ENCODE measurements around the gene TMEM238L. TPM values are rescaled to one million over a fixed set of nuclear protein-coding genes. Genes with fewer than 3 reads are reported as not detected.
A peak's percentile ranks its signal among the peaks of the same experiment; 100 is the strongest.

Gene TMEM238L
- total and polyA plus RNA-seq, 4 experiments from 2014 or later = not detected

GRCh38 chr17:10754861-10755591 is 48.9 kb downstream of the TMEM238L start:
- Histone ChIP-seq H3K36me3 (ENCODE audit: insufficient read depth, low read length) (no peaks in the 10 kb centered on the region), H3K9me3 (ENCODE audit: control insufficient read depth in 1 of 2, low read length in 2 of 2) (no peaks in the 10 kb centered on the region), H3K27me3 (ENCODE audit: insufficient read depth, low read length) (no peaks in the 10 kb centered on the region), H3K4me1 (ENCODE audit: insufficient read depth, low read length) (no peaks in the 10 kb centered on the region), H3K4me3 (ENCODE audit: low read length in 2 of 2) (no peak overlapping the region), H3K27ac (ENCODE audit: low read depth, low read length) (no peak overlapping the region)
- peaks cover 0 to 3% of the 10 kb centered on the region in 2 donors for H3K27me3 Mint-ChIP-seq
- no peak for DNase-seq
- no peaks in the 10 kb centered on the region for H3K9me3 Mint-ChIP-seq
- H3K36me3 Mint-ChIP-seq = no peaks in the 10 kb centered on the region
- peak overlapping the region in 1 of 7 donors; percentile 65 for H3K27ac Mint-ChIP-seq
- no peaks in the 10 kb centered on the region for H3K4me1 Mint-ChIP-seq
- H3K4me3 Mint-ChIP-seq = no peak overlapping the region
- intact Hi-C loops (cut with micrococcal nuclease) = no loop called here
- ChIA-PET POLR2A (ENCODE audit: partially characterized antibody) (no interaction called here), CTCF (ENCODE audit: partially characterized antibody) (interaction anchor here (0.9 to 1.1 kb wide), 2 partner anchors 11 to 18 kb away, joined by 3 to 4 read pairs; no protein-coding TSS in a partner anchor)

- H3K4me3 Mint-ChIP-seq = no peak overlapping the region
- POLR2A ChIA-PET (ENCODE audit: partially characterized antibody) = no interaction called here
- Histone ChIP-seq H3K9me3 (ENCODE audit: control insufficient read depth in 1 of 2, low read length in 2 of 2) (no peaks in the 10 kb centered on the region), H3K36me3 (ENCODE audit: insufficient read depth, low read length) (no peaks in the 10 kb centered on the region), H3K4me1 (ENCODE audit: insufficient read depth, low read length) (no peaks in the 10 kb centered on the region), H3K4me3 (ENCODE audit: low read length in 2 of 2) (no peak overlapping the region), H3K27me3 (ENCODE audit: insufficient read depth, low read length) (no peaks in the 10 kb centered on the region), H3K27ac (ENCODE audit: low read depth, low read length) (no peak overlapping the region)
- no peaks in the 10 kb centered on the region for H3K4me1 Mint-ChIP-seq
- no peak for DNase-seq
- CTCF ChIA-PET (ENCODE audit: partially characterized antibody) = interaction anchor here (0.7 to 1.1 kb wide), 3 partner anchors 11 to 17 kb away, joined by 3 to 4 read pairs (median 3); no protein-coding TSS in a partner anchor
- H3K27me3 Mint-ChIP-seq = peaks cover 0 to 3% of the 10 kb centered on the region in 2 donors
- intact Hi-C loops (cut with micrococcal nuclease) = no loop called here
- H3K36me3 Mint-ChIP-seq = no peaks in the 10 kb centered on the region
- no peak overlapping the region for H3K27ac Mint-ChIP-seq
- H3K9me3 Mint-ChIP-seq = no peaks in the 10 kb centered on the region
These were observed 49.8 kb downstream of the TMEM238L start for GRCh38 chr17:10754109-10754508.

- H3K27ac ChIP-seq (ENCODE audit: low read depth, low read length) = no peak overlapping the region
- H3K27me3 ChIP-seq (ENCODE audit: insufficient read depth, low read length) = no peaks in the 10 kb centered on the region
- no peaks in the 10 kb centered on the region for H3K4me1 ChIP-seq (ENCODE audit: insufficient read depth, low read length)
- no peak for DNase-seq
- H3K4me3 ChIP-seq (ENCODE audit: low read length in 2 of 2) = no peak overlapping the region
- H3K27me3 Mint-ChIP-seq = peaks cover 0 to under 1% of the 10 kb centered on the region in 2 donors
- no peak overlapping the region for H3K27ac Mint-ChIP-seq
- no peaks in the 10 kb centered on the region for H3K36me3 Mint-ChIP-seq
- H3K36me3 ChIP-seq (ENCODE audit: insufficient read depth, low read length) = no peaks in the 10 kb centered on the region
- H3K9me3 Mint-ChIP-seq = no peaks in the 10 kb centered on the region
- POLR2A ChIA-PET (ENCODE audit: partially characterized antibody) = no interaction called here
- intact Hi-C loops (cut with micrococcal nuclease) = no loop called here
- H3K4me3 Mint-ChIP-seq = no peak overlapping the region
- H3K4me1 Mint-ChIP-seq = no peaks in the 10 kb centered on the region
- CTCF ChIA-PET (ENCODE audit: partially characterized antibody) = no interaction called here
- H3K9me3 ChIP-seq (ENCODE audit: control insufficient read depth in 1 of 2, low read length in 2 of 2) = no peaks in the 10 kb centered on the region
These were observed 51.2 kb downstream of the TMEM238L start for GRCh38 chr17:10752696-10753095.

- Mint-ChIP-seq H3K4me1 (no peaks in the 10 kb centered on the region), H3K36me3 (no peaks in the 10 kb centered on the region), H3K27ac (no peak overlapping the region), H3K9me3 (no peaks in the 10 kb centered on the region), H3K27me3 (peaks cover 0 to 1% of the 10 kb centered on the region in 2 donors), H3K4me3 (no peak overlapping the region)
- intact Hi-C loops (cut with micrococcal nuclease) = no loop called here
- ChIA-PET POLR2A (ENCODE audit: partially characterized antibody) (no interaction called here), CTCF (ENCODE audit: partially characterized antibody) (no interaction called here)
- no peaks in the 10 kb centered on the region for H3K36me3 ChIP-seq (ENCODE audit: insufficient read depth, low read length)
- no peaks in the 10 kb centered on the region for H3K4me1 ChIP-seq (ENCODE audit: insufficient read depth, low read length)
- no peaks in the 10 kb centered on the region for H3K27me3 ChIP-seq (ENCODE audit: insufficient read depth, low read length)
- no peak for DNase-seq
- H3K4me3 ChIP-seq (ENCODE audit: low read length in 2 of 2) = no peak overlapping the region
- H3K27ac ChIP-seq (ENCODE audit: low read depth, low read length) = no peak overlapping the region
- H3K9me3 ChIP-seq (ENCODE audit: control insufficient read depth in 1 of 2, low read length in 2 of 2) = no peaks in the 10 kb centered on the region
These were observed 52.3 kb downstream of the TMEM238L start for GRCh38 chr17:10751563-10751962.

- no peaks in the 10 kb centered on the region for H3K36me3 Mint-ChIP-seq
- intact Hi-C loops (cut with micrococcal nuclease) = no loop called here
- H3K27ac Mint-ChIP-seq = no peak overlapping the region
- no peaks in the 10 kb centered on the region for H3K4me1 Mint-ChIP-seq
- H3K4me3 Mint-ChIP-seq = no peak overlapping the region
- no peak for DNase-seq
- H3K27me3 Mint-ChIP-seq = peaks cover 0 to 1% of the 10 kb centered on the region in 2 donors
- Histone ChIP-seq H3K4me1 (ENCODE audit: insufficient read depth, low read length) (no peaks in the 10 kb centered on the region), H3K9me3 (ENCODE audit: control insufficient read depth in 1 of 2, low read length in 2 of 2) (no peaks in the 10 kb centered on the region), H3K4me3 (ENCODE audit: low read length in 2 of 2) (no peak overlapping the region), H3K27me3 (ENCODE audit: insufficient read depth, low read length) (no peaks in the 10 kb centered on the region), H3K27ac (ENCODE audit: low read depth, low read length) (no peak overlapping the region), H3K36me3 (ENCODE audit: insufficient read depth, low read length) (no peaks in the 10 kb centered on the region)
- POLR2A ChIA-PET (ENCODE audit: partially characterized antibody) = no interaction called here
- CTCF ChIA-PET (ENCODE audit: partially characterized antibody) = no interaction called here
- H3K9me3 Mint-ChIP-seq = no peaks in the 10 kb centered on the region
These were observed 53.7 kb downstream of the TMEM238L start for GRCh38 chr17:10750210-10750609.

GRCh38 chr17:10748531-10749181 is 55.2 kb downstream of the TMEM238L start:
- H3K9me3 Mint-ChIP-seq = no peaks in the 10 kb centered on the region
- no peak overlapping the region for H3K27ac Mint-ChIP-seq

GRCh38 chr17:10745231-10745630 is 58.7 kb downstream of the TMEM238L start:
- no peaks in the 10 kb centered on the region for H3K36me3 Mint-ChIP-seq
- no peaks in the 10 kb centered on the region for H3K36me3 ChIP-seq (ENCODE audit: insufficient read depth, low read length)
- peaks cover 5 to 9% (median 6%) of the 10 kb centered on the region in 4 donors for H3K4me1 Mint-ChIP-seq
- CTCF ChIA-PET (ENCODE audit: partially characterized antibody) = interaction anchor here (1.2 kb wide), 1 partner anchor 8 kb away, joined by 3 read pairs; no protein-coding TSS in a partner anchor
- POLR2A ChIA-PET (ENCODE audit: partially characterized antibody) = no interaction called here
- no peak overlapping the region for H3K4me3 Mint-ChIP-seq
- H3K9me3 Mint-ChIP-seq = no peaks in the 10 kb centered on the region
- intact Hi-C loops (cut with micrococcal nuclease) = no loop called here
- H3K27ac ChIP-seq (ENCODE audit: low read depth, low read length) = no peak overlapping the region
- no peak for DNase-seq
- H3K27ac Mint-ChIP-seq = peak overlapping the region in 1 of 7 donors; percentile 15
- H3K9me3 ChIP-seq (ENCODE audit: control insufficient read depth in 1 of 2, low read length in 2 of 2) = no peaks in the 10 kb centered on the region
- H3K27me3 Mint-ChIP-seq = peaks cover 1 to 7% of the 10 kb centered on the region in 2 donors
- no peak overlapping the region for H3K4me3 ChIP-seq (ENCODE audit: low read length in 2 of 2)
- peaks cover 12% of the 10 kb centered on the region for H3K4me1 ChIP-seq (ENCODE audit: insufficient read depth, low read length)
- no peaks in the 10 kb centered on the region for H3K27me3 ChIP-seq (ENCODE audit: insufficient read depth, low read length)

More at GRCh38 chr17:10748531-10749181, 55.2 kb downstream of the TMEM238L start:
- Histone ChIP-seq H3K36me3 (ENCODE audit: insufficient read depth, low read length) (no peaks in the 10 kb centered on the region), H3K4me3 (ENCODE audit: low read length in 2 of 2) (no peak overlapping the region), H3K27me3 (ENCODE audit: insufficient read depth, low read length) (no peaks in the 10 kb centered on the region), H3K9me3 (ENCODE audit: control insufficient read depth in 1 of 2, low read length in 2 of 2) (no peaks in the 10 kb centered on the region), H3K27ac (ENCODE audit: low read depth, low read length) (no peak overlapping the region), H3K4me1 (ENCODE audit: insufficient read depth, low read length) (peaks cover 12% of the 10 kb centered on the region)
- ChIA-PET CTCF (ENCODE audit: partially characterized antibody) (interaction anchor here (0.5 to 1.0 kb wide), 3 partner anchors 8 to 1233 kb away, joined by 3 read pairs; no protein-coding TSS in a partner anchor), POLR2A (ENCODE audit: partially characterized antibody) (interaction anchor here (0.6 kb wide), 1 partner anchor 48 kb away, joined by 3 read pairs; no protein-coding TSS in a partner anchor)
- H3K27me3 Mint-ChIP-seq = peaks cover 1 to 3% of the 10 kb centered on the region in 2 donors
- peaks cover 5 to 9% (median 6%) of the 10 kb centered on the region in 4 donors for H3K4me1 Mint-ChIP-seq
- no peaks in the 10 kb centered on the region for H3K36me3 Mint-ChIP-seq
- no peak for DNase-seq
- intact Hi-C loops (cut with micrococcal nuclease) = no loop called here
- H3K4me3 Mint-ChIP-seq = no peak overlapping the region
